Measurements from ENCODE around the gene ITFG1.

GRCh38 chr16:47136099-47136842 lies 324.6 kb downstream of the ITFG1 start:
- no peak for TF ChIP-seq EZH2 (IDR thresholded peaks at IDR 0.05)
- no peak for TF ChIP-seq POLR2AphosphoS5 (IDR thresholded peaks at IDR 0.05; ENCODE audit: borderline replicate concordance, low read depth, low read length)

All from SK-N-MC (cell line).